HG03103 (cell line): Measurements from ENCODE around the gene NOTUM.
"Not testable (repeated sequence)": the region's sequence is repeated elsewhere in the genome, so short reads cannot be mapped to it uniquely, and the experiment has no call there.

Experiments
- ATAC-seq: cut with Tn5 transposase; IDR thresholded peaks from one replicate; pipeline ENCODE4 v1.9.1; 2021; ENCODE audit warnings: low read depth; ENCODE audit not compliant: unreplicated experiment

The NOTUM gene

DNA sequence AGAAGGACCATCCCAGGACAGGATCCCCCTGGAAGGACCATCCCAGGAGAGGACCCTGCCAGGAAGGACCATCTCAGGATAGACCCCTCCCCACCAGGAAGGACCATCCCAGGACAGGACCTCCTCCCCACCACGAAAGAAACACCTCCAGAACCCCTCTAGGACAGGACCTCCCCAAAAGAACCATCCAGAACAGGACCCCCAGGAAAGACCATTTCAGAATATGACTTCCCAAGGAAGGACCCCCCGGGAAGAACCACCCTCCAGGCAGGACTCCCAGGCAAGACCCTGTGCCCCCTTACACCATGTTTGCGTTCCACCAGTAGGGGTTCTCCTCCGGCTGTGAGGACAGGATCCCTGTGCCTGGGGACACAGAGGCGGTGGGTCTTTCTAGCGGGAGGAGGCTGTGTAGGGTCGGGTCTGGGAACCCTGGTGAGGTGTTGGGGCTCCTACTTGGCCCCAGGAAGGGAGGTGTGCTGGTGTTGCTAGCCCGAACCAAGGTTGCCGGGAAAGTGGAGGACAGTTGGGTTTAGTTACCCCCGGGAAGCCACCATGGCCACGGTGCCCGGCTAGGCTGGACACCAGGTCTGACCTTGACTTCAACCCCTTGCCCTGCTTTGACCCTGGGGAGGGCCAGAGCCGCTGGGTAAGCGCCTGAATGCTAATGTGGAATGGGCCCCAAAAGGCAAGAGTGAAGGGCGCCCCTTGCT is 2.2 kb downstream of the NOTUM start:
- no peak for ATAC-seq

DNA sequence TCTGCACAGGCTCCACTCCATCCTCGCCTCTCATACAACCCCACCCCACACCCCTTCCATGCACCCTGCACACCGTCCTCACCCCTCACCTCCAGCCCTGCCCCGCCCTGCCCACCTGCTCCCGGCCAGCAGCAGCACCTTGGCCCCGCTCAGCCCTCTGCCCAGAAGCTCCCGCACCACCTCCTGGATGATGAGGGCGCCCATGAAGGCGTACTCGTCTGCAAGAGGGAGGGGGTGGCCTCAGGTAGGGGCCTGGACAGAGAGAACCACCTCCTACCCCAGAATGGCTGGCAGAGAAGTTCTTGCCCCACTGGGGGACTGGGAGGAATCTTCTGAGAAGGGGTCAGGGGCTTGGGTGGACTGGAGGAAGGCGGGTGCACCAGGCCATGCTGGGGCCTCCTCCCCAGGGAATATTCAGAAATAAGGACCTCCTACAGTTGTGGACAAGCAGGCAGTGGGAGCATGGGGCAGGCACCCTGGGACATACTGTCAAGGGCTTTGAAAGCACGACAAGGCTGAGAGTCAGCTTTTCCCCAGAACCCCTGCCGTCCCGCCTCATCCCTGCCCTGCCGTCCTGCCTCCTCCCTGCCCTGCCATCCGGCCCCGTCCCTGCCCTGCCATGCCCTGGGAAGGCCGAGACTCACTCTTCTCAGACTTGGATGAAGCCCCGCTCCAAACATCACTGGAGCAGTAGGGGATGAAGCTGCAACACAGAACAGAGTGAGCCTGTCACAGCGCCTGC is 3.1 kb downstream of the NOTUM start:
- ATAC-seq = no peak

DNA sequence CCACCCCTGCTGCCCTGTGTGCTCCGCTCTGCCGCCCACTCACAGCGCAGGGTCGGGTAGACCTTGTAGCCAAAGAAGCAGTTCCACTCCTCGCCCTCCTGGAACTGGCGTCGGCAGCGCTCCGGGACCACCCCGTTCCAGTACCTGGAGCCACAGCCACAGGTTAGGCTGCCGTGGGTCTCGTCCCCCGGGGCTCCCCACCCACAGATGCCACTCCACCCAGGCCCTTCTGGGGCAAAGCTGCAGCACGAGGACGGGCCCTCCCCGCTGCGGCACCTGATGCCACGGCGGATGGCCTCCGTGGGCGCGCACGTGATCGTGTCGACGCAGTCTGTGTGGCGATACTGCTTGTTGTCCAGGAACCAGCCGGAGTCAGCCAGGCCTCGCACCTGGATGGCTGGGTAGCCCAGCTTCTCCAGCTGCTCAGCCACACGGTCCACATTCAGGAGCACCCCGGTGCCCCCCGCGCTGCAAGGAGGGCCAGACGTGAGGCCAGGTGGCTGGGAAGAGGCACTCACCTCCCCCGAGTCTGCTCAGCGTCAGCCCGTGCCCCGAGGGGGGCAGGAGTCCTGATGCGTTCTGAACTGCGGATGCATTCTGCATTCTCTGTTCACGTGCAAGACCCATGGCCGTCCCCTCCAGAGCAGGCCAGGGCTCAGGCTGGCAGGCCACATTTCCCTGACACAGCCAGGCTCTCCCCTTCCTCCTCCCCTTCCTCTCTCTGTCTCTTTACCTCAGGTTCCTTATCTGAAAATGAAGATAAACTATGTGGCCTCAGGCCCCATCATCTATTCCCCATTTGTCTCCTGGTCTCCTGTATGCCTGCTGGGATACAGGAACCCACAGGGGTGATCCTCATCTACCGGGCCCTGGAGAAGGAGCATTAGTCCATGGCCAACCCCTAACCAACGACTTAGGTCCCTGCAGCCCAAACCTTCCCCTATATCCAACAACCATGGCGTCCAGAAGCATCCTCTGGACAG is 4.1 kb downstream of the NOTUM start:
- no peak for ATAC-seq

GRCh38 chr17:81955756-81956544 is 5.0 kb downstream of the NOTUM start:
- ATAC-seq = no peak

GRCh38 chr17:81955058-81955681 is 5.8 kb downstream of the NOTUM start:
- ATAC-seq = no peak

- no peak for ATAC-seq
Observed at GRCh38 chr17:81954131-81955057, 6.6 kb downstream of the NOTUM start.

GRCh38 chr17:81953443-81953842 is 7.5 kb downstream of the NOTUM start:
- ATAC-seq = not testable (repeated sequence)

DNA sequence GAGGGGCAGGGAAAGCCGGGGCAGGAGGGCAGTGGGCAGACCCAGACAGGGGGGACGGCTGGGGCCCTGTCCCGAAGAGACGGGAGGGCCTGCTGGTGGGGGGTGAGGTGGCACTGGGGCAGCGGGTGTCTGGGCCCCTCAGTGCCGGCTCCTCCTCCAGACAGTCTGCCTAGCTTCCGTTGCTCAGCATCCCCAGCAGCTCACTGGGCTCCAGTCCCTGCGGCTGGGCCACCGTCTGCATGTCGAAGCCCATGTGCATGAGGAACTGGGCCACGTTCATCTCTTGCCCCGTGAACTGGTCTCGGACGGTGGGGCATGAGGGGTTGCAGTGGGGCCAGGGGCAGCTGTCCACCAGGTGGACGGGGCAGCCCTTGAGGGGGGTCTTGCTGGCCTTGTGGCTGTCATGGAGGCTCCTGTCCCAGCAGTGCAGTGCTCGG is 8.2 kb downstream of the NOTUM start:
- no peak for ATAC-seq

- ATAC-seq = no peak
Observed at GRCh38 chr17:81951785-81952684, 9.0 kb downstream of the NOTUM start.

GRCh38 chr17:81950501-81950900 is 10.5 kb downstream of the NOTUM start:
- no peak for ATAC-seq

DNA sequence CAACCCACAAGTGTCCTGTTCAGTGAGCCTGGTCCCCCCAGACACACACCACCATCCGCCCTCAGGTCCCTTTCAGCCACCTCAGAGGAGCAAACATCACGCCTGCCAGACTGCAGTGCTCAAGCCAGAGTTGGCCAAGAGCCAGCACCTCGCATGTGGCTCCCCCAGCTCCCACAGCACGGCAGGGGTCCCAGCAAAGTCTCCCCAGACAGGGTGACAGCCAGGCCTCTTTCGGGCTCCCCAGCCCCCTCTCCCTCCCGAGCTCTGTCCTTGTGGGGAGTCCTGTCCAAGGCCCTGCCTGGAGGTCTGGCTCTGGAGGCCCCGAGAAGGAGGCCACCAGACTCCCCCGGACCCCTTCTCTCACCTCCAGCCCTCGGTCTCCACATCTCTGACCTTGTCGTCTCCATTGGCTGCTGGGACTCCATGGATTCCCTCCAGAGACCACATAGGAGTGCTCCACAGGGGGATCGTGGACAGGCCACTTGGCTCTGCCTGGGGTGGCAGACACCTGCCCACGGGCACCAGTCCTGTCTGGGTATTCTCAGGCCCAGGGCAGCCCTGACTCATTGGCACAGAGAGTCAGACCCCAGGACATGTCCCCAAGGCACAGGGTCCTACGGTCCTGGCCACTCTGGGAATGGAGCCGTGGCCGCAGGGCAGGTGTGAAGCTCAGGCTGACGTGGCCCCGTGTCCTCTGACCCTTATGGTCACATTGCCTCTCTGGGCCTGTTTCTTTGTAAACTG is 12.2 kb downstream of the NOTUM start:
- no peak for ATAC-seq

- no peak for ATAC-seq
Observed at GRCh38 chr17:81947189-81947588, 13.8 kb downstream of the NOTUM start, which contains the start of gene MYADML2. Gene MYADML2 (minus strand): TSS chr17:81947233. CDS start chr17:81941741, 5,492 bp downstream.

DNA sequence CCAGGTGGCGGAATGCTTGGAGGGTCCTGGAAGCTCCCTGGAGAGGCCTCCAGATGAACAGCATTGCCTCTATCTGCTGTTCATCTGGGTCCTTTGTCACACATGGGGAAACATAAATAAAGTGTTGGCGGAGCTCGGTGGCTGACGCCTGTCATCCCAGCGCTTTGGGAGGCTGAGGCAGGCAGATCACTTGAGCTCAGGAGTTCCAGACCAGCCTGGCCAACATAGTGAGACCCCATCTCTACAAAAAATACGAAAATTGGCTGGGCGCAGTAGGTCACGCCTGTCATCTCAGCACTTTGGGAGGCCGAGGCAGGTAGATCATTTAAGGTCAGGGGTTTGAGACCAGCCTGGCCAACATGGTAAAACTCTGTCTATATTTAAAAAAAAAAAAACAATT is 16.1 kb downstream of the NOTUM start:
- no peak for ATAC-seq

GRCh38 chr17:81942167-81942553 is 18.8 kb downstream of the NOTUM start:
- no peak for ATAC-seq

- no peak for ATAC-seq
Observed at GRCh38 chr17:81941484-81942166, 19.4 kb downstream of the NOTUM start.
